NB4 (cell line): Measurements from ENCODE around the gene PDHX.
"Not testable (repeated sequence)": the region's sequence is repeated elsewhere in the genome, so short reads cannot be mapped to it uniquely, and the experiment has no call there.

Experiments used
- DNase-seq: peaks from one replicate; pipeline ENCODE4 v3.0.0; 2010; ENCODE audit warnings: low read depth
- H3K4me3 ChIP-seq: one replicate; pipeline ENCODE4 v1.5.1; 2011; ENCODE audit warnings: mild to moderate bottlenecking, low read depth, low read length, moderate library complexity
- CTCF ChIP-seq: IDR thresholded peaks from one replicate; pipeline ENCODE4 v1.5.1; 2012; ENCODE audit warnings: low read depth, low read length
- MAX ChIP-seq: IDR thresholded peaks from 2 replicates; pipeline ENCODE4 v1.6.1; 2011; ENCODE audit warnings: low read depth, low read length
- MYC ChIP-seq: IDR thresholded peaks from 2 replicates; pipeline ENCODE4 v1.6.1; 2011; ENCODE audit warnings: low read depth, low read length
- POLR2A ChIP-seq: IDR thresholded peaks from 2 replicates; pipeline ENCODE4 v1.6.1; 2011; ENCODE audit warnings: mild to moderate bottlenecking; ENCODE audit not compliant: insufficient read length; ENCODE audit errors: extremely low read depth

Gene PDHX

DNA sequence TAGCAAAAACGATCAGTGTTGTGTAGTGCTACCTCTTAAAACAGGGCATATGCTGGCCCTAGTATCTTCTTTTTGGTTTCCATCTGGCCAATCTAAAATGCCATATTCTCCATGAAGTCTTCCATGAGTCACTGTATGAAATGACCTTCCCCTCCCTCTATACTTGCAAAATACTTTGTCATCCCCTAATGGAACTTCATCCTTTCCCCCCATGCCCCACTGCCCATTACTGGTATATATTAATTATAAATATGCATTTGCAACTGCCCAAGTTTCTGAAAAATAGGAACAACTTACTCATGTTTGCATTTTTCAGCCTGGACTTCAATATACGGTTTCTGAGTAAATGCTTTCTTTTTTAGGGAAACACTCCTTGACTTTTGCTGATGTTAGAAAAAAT lies 4.7 kb upstream of the PDHX start:
- no peak for DNase-seq
- TF ChIP-seq MAX (no peak), POLR2A (no peak), CTCF (no peak), MYC (no peak)
- H3K4me3 ChIP-seq, result no peak overlapping the region

DNA sequence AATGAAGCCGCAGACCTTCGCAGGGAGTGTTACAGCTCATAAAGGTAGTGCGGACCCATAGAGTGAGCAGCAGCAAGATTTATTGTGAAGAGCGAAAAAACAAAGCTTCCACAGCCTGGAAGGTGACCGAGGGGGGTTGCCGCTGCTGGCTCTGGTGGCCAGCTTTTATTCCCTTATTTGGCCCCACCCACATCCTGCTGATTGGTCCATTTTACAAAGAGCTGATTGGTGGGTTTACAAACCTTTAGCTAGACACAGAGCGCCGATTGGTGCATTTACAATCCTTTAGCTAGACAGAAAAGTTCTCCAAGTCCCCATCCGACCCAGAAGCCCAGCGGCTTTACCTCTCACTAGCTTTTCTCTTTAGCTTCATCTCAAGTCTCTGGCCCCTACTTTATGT lies 2.9 kb upstream of the PDHX start:
- not testable (repeated sequence) for DNase-seq, H3K4me3 ChIP-seq

DNA sequence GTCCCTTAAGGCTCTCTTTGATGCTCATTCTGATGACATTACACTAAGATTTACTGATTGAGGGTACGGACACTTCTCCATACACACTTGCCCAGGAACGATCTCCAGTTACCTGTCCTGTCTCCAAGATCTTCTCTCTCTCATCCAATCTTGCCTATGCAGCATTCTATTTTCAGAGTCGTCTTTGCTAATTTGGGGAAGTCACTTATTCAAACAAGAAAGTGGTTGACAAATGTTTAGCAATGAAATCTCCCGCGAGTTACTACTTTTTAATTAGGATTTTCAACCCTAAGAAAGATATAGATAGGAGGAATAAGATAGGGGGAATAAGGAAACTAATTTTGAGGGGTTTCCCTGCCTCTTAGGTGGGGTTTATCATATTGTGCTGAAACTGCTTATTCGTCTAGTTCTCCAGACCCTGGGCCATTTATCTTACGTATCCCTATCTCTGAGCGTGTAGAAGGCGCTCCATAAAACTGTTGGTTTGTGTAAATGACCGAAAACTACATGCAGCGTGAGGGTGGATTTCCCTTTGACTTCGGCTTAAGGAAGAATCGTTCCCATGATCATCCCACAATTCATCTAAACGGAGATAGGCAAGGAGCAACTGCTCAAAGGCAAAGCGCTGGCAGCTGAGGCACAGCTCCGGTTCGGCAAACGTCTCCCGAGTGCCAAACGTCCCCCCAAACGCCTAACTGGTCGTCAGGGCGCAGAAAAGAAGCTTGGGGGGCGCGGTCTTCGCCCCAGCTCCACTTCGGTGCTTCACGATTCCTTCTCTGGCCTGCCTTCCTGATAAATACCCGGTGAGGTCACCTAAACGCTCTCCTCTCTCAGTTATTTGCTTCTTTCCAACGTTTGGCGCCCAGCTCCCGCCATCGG lies 1.0 kb upstream of the PDHX start:
- DNase-seq, result peak; percentile 40
- H3K4me3 ChIP-seq, result peak overlapping the region; percentile 88
- no peak for TF ChIP-seq CTCF
- TF ChIP-seq MAX, result 0 out of 2 replicates have a peak, but pooled peaks have one; percentile 18

DNA sequence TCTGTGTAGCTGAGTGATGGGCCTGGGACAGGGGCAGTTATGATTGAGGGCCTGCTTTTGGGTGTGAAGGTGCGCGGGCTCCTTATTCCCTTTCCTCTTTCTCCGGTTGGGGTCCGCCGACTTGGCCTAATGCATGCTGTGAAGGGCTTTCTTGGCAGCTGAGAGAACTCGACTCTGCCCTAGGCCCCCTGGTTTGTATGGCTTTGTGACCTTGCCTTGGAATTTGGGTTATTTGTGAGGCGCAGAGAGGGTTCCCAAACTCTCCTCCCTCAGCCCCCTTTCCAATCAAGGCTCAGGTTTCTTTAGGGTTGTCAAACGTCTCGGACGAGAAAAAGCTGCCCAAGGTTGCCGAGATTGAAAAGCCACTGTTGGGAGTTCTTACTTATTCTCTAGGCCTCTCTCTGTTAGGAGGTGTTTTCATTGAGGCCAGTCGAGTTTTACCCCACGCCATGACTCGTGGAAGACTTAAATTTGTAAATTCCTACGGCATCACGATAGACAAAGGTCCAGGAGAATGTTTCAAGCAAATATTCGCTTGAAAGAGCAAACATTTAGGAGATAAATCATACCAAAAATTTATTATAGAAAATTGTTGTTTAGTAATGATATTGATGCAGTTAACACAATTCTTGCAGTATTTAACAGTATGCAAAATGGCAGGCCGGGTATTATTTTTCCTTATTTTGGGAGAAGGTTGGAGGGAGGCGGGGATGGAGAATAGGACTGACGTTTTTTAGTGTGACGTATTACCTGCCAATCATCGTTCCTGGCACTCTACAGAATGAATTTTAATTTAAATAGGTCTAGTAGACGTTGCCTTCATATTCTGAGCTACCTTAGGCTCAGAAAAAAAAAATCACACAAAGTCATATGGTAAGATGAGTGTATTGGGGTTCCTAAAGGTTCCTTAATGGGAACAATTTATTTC lies 689 bp downstream of the PDHX start:
- no peak for DNase-seq
- H3K4me3 ChIP-seq, result peak overlapping the region; percentile 95
- TF ChIP-seq POLR2A, result no peak
- TF ChIP-seq MYC, result no peak
- no peak for TF ChIP-seq MAX
- TF ChIP-seq CTCF, result no peak

GRCh38 chr11:34921156-34921555 lies 4.7 kb downstream of the PDHX start:
- TF ChIP-seq CTCF (no peak), POLR2A (no peak), MAX (no peak), MYC (no peak)
- no peak overlapping the region for H3K4me3 ChIP-seq

GRCh38 chr11:34924714-34925113 lies 8.3 kb downstream of the PDHX start:
- no peak for DNase-seq
- TF ChIP-seq POLR2A, result no peak
- no peak overlapping the region for H3K4me3 ChIP-seq

More at GRCh38 chr11:34921156-34921555, 4.7 kb downstream of the PDHX start:
- no peak for DNase-seq
